HG03108 (cell line): ENCODE results near the gene TNNC1.
A peak's percentile ranks its signal among the peaks of the same experiment; 100 is the strongest.

Source experiments
- ATAC-seq: cut with Tn5 transposase; IDR thresholded peaks from one replicate; pipeline ENCODE4 v1.9.1; 2021; ENCODE audit warnings: moderate library complexity; ENCODE audit not compliant: unreplicated experiment

TNNC1 gene

DNA sequence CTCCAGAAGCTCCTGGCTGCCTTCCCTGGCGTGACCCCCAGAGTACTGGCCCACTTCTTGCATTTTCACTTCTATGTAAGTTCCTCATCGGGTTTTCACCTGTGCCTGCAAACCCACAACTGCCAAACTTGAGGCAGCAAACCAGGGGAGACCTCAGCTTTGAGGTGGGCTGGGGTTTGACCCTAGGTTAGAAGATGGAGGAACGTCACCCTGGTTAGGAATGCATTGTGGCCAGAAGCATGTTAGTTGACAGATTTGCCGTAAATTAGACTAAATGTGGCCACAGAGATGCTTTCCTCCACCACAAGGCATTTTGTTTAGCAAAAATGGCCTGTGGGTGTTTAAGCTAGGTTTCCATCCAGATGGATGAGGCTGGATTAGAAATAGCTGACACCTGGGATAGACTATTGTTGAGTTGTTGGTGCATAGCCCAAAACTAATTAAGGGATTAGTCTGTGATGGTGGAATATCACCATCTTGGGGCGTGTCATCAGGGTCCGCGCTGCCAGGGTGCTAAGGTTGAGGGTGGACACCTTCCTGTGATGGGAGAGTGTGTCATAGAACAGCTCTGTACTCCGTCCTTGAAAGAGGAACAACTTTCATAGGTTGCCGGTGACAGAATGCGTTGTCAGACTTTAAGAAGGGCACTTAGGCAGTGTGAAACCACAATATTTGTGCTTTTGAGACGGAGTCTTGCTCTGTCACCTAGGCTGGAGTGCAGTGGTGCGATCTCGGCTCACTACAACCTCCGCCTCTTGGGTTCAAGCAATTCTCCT is 5.1 kb upstream of the TNNC1 start:
- no peak for ATAC-seq

DNA sequence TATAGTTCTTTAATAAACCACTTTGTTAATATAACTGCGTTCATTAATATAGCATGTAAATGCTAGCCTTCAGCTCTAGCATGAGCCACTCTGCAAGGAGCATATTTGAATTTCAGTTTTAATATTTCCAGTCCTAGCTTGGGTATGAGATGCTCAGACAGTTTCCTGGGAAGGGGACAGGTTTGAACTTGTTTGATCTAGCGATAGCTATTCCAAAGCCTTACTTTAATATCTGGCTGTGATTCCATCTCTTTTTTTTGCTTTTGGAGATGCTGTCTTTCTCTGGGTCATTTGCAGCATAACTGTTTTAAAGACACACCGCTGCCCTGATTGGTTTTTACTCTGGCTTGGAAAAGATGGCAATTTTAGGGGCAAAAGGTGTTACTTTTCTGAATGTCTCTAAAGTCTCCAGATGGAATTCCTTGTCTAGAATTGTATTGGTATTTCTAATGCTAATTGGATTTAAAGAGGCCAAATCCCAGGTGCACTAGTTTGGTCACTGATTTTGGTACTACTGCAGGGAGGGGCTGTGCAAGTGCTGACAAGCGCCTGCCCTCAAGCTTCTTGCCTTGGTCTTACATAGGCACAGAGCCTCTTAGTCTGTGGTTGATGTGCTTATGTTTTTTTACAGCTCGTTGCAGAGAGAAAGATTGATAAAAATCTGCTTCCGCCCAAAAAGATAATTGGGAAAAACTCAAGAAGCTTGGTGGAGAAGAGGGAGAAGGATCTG is 4.4 kb upstream of the TNNC1 start:
- no peak for ATAC-seq

DNA sequence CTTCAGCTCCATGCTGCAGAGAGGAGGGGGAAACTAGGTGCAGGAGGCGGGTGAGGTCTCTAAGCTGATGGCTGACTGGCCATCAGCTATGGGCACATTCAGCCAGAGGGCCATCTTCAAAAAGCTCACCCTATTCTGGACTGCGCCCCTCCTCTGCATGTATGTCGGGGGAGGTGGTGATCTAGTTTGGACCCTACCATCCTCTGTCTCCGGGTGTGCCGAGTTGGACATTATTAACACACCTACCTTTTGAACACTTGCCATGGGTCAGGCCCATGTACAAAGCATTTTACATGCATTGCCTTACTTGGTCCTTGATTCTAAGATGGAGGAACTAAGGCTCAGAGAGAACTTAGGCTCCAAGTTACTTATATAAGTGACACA is 3.0 kb upstream of the TNNC1 start:
- ATAC-seq = no peak

DNA sequence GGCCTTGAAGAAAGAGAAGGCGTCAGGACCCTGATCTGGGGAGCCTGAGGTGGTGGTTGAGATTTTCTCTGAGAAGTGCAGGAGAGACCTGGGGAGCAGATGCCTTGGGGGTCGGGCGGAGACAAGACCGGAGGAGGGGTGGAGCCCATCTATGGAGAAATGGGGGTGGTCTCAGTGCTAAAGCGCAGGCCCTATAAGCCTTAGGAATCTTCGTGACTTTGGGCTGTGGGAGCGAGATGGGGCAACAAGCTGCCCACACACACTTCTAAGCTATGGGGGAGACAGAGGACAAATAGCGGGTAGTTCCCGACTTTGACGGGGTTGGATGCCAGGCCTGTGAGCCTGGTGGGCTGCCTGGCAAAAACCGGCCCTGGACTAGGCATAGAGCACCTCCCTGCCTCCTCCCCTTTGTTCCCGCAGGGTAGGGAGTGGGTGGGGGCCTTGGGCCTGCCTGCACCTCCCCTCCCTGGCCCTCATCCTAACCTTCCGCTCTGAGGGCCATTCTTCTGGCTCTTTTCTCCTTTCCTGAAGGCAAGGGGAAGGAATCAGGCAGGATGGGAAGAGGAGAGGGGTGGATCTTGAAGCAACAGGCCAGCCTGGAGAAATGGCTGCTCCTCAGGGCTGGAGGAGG is 2.4 kb upstream of the TNNC1 start:
- no peak for ATAC-seq

DNA sequence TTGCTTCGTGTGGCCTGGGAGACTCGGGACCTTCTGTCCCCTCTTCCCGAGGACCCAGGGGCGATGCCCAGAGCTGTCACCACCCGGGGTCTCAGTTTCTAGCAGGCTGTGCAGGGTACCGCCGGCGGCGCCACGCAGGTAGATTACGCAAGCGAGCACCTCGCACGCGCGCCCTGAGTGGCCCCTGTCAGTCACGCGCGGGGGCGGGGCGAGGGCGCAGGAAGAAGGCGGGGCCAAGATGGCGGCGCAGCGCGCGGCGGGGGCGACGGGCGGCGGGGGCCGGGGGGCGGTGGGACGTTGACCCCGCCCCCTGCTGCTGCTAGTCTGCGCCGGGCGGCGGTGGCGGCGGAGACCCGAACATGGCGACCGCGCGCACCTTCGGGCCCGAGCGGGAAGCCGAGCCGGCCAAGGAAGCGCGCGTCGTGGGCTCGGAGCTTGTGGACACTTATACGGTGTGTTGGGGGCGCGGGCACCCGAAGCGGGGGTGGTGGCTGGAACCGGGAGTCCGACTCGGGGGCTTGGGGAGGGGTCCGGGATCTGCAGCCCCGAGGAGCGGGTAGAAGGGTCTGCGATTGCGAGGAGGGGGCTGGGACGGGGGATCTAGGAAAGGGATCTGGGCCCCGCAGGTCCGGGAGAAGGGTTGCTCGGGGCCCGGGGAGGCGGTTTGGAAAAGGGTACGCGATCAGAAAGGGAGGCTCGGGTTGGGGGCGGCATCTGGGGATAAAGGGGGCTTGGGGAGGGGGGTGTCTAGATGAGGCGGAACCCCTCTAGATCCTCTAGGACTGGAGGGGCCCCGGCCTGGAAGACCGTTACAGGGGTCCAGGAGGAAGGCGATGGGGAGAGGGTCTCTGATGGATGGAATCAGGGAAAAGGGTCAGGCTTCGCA is 1.7 kb upstream of the TNNC1 start, which contains the start of gene NISCH:
Gene NISCH (plus strand): TSS at position 322 of the 886 bp plus-strand sequence. CDS start 38 bp downstream, at position 360.
- peak; percentile 73 for ATAC-seq

DNA sequence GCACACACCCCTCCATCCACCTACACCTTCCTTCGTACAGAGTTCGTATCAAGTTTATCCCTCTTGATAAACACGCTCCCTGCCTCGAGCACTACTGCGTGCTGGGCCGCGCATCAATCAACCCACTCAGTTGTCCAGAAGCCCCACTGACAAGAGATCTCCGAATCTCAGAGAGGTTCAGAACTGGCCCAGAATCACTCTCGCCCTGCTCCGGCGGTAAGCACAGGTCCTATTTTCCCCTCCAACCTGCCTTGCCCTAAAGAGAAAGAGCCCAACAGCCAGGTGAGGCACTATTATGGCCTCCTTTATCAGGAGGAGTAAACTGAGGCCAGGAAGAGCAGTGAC is 1.1 kb upstream of the TNNC1 start:
- ATAC-seq = no peak

DNA sequence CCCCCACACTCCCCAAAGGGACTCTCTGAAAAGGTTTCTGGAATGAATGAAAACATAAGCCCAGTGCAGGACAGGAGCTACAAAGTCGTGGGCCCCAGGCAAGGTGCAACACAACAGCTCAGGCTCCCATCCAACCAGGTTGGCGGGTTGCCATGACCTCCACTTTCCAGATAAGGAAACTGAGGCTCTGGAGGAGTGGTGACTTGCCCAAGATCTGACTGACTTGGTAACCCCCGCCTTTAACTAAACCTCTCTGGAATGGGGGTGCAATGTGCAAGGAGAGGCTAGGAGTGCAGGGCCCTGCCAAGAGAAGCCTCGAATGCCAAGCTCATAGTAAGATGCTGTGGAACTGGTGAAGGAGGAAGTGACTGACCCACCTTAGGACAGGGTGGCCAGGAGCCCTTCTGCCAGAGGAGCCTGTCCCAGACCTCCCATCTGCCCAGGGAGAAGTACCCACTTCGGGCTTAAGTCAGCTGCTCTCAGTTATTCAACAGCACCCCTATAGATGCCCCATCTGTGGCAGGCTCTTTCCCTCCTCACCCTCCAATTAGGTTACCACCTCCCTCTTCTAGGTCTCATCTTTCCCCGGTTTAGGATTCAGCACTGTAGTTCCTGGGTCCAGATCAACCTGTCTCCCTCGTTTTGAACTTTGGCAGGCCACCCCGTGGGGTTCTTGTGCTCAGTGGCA is 553 bp upstream of the TNNC1 start:
- no peak for ATAC-seq

DNA sequence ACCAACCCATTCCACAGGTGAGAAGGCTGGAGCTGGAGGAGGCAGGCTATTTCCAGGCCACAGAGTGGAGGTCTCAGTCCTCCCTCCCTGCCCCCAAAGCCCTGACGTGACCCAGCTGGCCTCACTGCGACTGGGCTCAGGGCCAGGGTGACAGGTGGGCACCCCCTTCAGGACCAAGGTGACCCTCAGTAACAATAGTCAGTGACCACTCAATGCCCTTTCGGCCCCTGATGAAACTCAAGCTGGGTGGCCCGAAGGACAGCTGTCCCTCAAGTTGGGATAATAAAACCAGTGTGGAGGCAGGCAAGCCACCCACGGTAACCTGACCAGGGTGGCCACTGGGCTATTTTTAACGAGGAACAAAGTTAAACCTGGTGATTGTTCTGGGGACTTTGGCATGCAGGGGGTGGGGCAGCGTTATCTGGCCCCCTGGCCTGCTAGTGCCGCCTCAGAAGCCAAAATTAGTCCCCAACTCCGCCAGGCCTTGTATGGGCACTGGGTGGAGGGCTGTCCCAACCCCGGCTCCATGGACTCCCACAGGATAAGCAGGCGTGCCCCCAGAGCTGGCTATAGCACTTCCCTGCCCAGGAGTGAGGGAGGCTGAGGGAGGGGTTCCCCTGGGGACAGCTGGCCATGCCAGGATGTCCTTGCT is 1.1 kb downstream of the TNNC1 start:
- no peak for ATAC-seq

DNA sequence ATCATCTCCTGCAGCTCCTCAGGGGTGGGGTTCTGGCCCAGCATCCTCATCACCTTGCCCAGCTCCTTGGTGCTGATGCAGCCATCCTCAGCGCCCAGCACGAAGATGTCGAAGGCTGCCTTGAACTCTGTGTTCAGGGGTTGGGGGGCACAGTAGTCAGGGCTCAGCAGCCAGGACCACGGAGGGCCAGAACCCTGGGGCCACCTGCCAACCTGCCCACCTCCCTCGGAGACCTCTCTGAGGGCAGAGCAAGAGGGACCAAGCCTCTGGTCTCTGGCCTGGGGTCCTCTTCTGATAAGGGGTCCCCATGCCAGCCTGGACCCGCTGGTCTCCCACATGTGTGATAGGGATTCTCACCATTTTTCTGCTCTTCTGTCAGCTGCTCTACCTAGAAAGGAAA is 1.7 kb downstream of the TNNC1 start:
- ATAC-seq = no peak

DNA sequence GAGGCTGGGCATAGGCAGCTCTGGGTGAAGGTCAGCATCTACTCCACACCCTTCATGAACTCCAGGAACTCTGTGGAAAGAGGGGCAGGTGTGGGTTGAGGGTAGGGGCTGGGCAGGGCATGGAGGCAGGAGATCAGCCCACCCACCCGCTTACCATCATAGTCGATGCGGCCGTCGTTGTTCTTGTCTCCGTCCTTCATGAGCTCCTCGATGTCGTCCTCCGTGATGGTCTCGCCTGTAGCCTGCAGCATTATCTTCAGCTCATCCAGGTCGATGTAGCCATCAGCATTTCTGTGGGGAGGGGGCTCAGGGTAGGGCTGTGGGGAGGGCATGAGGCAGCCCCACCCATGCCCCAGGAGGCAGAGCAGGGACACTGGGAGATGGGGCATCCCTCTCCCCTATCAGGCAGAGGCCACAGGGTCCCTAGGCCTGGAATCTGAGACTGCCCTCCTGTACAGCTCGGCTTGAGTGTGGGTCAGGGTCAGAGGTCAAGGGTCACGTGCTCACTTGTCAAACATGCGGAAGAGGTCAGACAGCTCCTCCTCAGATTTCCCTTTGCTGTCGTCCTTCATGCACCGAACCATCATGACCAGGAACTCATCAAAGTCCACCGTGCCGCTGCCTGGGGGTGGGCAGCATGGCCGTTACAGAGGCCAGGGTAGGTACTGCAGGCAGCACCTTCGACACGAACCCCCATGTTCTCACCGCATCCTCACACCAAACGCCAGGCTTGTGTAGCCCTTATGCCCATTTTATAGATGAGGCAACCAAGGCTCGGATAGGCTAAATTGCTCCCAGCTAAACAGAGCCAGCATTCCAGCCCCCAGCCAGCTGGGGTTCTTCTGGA is 2.4 kb downstream of the TNNC1 start:
- no peak for ATAC-seq

DNA sequence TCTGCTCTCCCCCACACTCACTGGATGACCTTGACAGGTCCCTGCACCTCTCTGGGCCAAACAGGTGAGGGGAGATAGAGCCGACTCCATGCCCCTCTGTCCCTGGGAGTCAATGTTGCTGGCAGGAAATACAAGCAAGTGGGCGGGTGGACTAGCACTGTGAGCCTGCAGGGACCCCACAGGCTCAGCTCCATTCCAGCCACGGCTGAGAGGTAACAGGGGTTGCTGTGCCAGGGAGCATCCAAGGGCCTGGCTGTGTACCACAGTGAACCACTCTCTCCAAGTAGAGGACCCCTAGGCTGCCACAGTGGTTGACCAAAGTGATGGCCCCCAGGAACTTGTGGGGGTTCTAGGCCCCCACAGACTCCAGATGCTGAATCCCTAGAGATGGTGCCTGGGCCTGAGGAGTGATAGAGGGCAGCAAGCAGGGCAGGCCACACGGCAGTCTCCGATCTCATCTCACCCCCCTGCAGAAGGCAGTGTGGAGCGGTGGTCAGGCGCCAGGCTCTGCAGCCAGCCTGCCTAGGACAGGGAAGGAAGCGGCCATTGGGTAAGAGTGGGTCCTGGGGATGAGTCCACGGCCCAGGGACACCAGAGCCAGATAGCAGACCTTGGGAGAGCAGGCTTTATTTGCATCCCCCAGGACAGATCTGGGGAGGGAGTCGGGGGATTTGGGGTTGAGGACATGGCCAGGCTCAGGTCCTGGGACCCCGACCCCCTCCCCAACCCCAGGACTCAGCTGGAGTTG is 3.2 kb downstream of the TNNC1 start:
- ATAC-seq = no peak

DNA sequence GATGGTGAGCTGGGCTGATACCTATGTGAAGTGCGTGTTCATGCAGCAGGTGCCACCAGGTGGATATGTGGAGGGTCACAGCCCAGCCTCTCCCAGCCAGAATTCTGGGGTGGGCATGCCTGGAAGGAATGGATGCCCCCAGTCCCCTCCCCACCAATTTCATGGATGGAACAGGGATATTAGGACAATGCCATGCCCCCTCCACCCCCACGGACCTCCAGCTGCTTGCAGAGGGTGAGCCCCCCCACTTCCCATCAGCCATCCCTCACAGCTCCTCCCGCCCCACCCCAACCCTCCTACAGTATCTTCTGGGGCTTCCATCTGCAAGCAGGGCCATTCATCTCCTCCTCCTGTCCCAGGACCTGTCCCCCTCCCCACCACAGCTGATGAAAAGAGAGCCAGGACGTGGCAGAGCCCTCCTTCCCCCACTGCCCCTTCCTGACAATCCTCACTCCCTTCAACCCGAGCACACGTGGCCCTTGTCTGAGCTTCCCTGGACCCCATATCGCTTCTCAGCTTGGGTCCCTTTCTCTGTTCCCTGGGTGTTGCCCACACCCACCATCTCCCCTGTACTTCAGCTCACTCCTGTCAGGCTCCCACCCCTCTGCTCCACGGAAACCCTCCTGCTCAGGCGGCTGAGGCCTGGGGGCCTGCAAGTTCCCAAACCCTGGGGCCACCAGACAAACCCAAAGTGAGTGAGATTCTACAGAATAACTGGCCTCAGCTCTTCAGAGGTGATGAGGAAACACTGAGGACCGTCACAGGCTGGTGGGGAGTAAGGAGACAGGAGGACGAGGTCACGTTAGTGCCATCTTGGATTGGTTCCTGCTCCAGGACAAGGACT is 6.1 kb downstream of the TNNC1 start:
- no peak for ATAC-seq

DNA sequence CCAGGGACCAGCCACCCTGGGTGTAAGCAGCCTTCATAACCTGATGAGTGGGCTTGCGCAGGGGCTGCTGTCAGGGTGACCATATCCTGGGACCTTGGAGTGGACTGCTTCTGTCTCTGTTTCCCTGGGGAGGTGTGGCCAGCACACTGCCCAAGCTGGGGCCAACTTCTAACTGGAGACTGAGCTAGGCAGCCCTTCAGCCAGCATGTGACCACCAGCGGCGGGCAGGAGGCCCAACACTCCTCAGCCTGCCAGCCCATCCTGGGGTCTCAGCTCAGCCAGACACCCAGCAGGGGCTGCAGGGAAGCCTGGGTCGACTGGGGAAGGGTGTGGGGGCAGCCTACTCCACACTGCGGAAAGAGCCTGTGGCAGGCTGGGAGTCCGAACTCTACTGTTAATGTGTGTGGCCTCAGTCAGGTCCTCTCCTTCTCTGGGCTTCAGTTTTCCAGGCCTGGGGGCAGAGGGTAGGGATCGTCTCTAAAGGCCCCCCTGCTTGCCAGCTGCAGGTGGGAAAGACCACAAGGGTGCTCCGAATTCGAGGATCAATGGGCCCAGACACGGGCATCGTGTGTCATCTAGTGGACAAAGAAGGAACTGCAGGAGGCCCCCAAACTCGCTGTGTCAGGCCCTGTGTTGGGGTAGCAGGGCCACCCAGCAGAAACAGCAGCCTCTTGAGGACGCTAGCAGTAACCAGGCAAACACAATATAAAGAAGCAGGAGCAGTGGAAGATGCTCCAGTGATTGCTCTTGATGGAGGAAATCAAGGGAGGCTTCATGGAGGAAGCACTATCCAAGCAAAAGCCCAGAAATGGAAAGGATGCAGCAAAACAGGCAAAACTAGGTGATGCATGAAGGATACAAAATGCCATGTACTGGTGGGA is 7.0 kb downstream of the TNNC1 start:
- no peak for ATAC-seq

DNA sequence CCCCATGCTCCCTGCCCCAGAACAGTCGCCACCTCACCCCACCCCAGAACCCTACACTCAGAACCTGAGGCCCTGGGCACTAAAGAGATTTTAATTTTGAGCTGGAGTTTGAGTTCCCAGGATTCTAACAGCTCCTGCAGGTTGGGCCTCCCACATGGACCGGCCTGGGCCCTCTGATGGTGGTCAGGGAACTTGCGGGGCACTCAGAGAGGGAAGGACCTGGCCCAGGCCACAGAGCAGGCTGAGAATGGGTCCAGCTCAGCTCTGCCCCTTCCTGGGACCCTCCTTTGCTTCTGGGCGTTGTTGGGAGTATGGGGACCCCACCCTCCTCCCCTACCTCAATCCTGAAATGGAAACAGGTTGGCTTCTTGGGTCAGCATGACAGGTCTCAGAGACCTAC is 7.8 kb downstream of the TNNC1 start:
- no peak for ATAC-seq

DNA sequence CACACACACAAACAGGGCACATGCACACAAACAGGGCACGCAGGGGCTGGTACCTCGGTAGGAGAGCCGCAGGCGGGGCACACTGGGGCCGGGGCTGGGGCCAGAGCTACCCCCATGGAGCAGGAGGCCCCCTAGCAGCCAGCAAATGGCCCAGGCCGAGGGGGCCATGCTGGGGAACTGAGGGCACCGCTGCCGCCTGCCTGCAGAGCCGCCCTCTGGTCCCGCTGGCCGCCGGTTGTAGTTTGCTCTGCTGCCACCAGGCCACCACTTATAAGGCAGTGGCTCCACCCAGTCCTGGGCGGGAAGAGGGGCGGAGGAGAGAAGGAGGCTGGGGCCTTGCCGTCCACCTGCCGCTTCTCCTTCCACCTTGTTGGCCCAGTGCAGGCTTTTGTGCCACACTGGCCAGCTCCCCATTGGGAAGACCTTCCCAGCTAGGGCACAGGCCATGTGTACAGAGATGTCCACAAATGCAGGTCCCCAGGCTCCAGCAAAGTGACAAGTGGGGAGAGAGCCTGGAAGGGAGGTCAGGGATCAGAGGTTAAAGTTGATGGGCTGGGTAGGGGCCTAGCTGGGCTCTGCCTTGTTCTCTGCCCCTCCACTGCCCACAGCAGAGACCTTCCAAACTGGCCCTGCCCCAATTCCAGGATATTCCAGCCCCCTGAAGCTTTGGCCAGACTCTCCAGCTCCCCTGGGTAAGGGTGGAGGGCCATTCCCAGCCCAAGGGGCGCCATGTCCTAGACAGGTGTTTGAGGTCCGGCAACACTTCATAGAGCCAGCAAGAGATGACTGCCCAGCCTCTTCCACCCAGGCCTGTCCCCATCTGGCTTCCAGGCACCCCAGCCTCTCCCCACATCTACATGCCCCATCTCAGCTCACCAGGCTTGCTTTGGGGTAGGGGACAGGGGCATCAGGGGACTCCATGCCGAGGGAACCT is 8.7 kb downstream of the TNNC1 start, which contains the start of gene SEMA3G:
Gene SEMA3G (minus strand): TSS at position 244 of the 934 bp plus-strand sequence. CDS start 76 bp downstream, at position 168.
- ATAC-seq = peak; percentile 72
